B cell (primary cell): ENCODE results near the gene ADAMTS2.

ENCODE experiments used
- CTCF ChIP-seq: fragments of 200-600 bp; IDR thresholded peaks from one replicate; pipeline ENCODE4 v1.8.0; 2022; ENCODE audit warnings: antibody characterized with exemption, mild to moderate bottlenecking
- EZH2 ChIP-seq: IDR thresholded peaks from 2 replicates; pipeline ENCODE4 v1.6.1; 2012; ENCODE audit warnings: borderline replicate concordance, low read depth, mild to moderate bottlenecking, moderate library complexity, low read length; ENCODE audit not compliant: insufficient read depth, poor library complexity, severe bottlenecking

- TF ChIP-seq CTCF (no peak), EZH2 (no peak)
These were observed 164.2 kb downstream of the ADAMTS2 start for GRCh38 chr5:179180921-179181645.
